GM19438 (cell line): ENCODE measurements around the gene TTL.

Experiments used
- ATAC-seq: cut with Tn5 transposase; IDR thresholded peaks from one replicate; pipeline ENCODE4 v1.9.1; 2021; ENCODE audit warnings: low read depth; ENCODE audit not compliant: unreplicated experiment

The TTL gene

GRCh38 chr2:112577756-112578155 is 95.8 kb downstream of the TTL start:
- ATAC-seq: no peak

DNA sequence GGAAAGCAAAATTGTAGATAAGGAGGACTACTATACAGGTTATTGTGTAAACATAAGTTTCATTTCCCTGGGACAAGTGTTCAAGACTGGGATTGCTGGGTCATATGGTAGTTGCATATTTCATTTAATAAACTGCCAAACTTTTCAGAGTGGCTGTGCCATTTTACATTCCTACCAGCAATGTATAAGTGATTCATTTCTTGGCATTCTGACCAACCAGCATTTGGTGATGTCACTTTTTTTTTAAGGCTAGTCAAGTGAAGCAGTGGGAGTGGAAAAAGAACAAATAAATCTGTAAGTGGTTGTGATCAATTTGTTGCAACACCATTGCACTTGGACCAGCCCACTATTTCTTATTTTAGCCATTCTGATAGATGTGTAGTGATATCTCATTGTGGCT is 97.3 kb downstream of the TTL start:
- ATAC-seq: no peak

- ATAC-seq: no peak
Observed at GRCh38 chr2:112580084-112580483, 98.1 kb downstream of the TTL start.

DNA sequence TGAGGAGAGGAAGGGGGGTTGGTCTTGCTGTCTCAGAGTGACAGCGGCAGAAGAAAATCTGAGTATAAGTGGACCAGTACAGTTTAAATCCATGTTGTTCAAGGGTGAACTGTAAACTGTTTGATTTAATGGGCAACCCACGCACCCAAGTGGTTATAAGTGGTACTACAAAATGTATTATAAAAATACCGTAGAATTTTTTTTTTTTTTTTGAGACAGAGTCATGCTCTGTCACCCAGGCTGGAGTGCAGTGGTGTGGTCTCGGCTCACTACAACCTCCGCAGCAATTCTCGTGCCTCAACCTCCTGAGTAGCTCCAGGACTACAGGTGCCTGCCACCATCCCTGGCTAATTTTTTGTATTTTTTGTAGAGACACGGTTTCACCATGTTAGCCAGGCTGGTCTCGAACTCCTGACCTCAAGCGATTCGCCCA is 100.4 kb downstream of the TTL start:
- no peak for ATAC-seq

DNA sequence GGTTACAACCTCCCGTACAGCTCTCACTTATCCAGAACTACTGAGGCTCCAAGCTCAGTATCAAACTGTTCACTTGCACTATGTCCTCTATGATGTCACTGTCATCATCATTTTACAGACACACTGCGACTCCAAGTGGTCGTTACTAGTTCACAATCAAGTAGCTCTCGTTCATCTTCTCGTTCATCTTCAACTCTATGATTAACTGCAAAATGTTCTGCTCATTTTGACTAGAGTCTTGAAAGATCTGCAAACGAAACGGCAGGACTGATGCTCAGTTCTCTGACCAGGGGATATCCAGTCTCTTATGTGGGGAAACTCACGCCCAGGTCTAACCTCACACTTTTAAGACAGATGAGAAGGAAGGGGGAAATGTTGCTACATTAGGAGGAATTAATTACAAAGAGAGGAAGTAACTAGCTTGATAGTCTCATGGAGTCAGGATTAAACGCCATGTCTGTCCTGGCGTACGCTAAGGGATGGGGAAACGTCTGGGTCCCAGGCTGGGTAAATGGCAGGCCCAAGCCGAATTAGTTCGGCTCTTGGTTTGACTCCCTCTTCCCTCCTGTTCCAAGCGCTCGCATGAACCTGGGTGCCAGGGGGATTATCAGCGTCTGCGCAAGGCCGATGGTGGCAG is 101.7 kb downstream of the TTL start:
- ATAC-seq: no peak

DNA sequence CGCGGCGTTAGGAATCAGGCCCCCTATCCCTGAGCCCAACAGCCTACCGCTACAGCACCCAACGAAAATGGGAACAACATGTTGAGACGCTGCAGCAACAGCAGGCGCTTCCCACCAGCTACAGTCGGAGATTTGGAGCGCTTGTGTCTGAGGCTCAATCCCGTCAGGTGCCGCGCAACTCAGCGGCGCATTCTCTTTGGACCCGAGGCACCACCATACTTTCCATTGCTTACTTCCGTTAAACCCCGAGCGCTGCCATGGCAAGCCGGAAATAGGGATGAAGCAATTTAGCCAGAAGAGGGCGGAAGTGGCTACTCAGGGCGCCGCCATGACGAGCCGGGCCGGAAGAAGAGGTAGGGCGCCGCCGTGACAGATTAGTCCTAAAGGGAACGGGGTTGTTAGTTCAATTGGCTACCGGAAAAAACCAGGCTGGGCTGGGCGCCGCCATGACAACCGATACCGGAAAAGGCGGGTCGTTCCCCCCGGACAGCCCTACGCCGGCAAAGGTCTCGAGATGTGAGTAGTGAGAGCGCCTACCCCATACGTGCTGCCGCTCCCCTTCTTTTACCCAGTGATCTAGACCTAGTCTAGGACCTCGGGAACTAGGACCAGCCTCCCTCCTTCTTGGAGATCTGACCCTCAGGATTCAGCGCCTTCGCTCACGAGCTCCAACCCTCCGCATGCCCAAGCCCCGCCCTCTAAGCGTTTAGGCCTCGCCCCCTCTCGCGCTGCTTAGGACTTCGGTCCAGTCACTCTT is 102.4 kb downstream of the TTL start, which contains the start of gene CHCHD5:
Gene CHCHD5, plus strand, starts transcription at position 476 of the 757 bp plus-strand sequence. Its CDS starts 39 bp downstream, at position 515.
- peak; percentile 91 for ATAC-seq

- ATAC-seq: no peak
Observed at GRCh38 chr2:112584891-112585250, 102.9 kb downstream of the TTL start.

- no peak for ATAC-seq
Observed at GRCh38 chr2:112585400-112585799, 103.4 kb downstream of the TTL start.

DNA sequence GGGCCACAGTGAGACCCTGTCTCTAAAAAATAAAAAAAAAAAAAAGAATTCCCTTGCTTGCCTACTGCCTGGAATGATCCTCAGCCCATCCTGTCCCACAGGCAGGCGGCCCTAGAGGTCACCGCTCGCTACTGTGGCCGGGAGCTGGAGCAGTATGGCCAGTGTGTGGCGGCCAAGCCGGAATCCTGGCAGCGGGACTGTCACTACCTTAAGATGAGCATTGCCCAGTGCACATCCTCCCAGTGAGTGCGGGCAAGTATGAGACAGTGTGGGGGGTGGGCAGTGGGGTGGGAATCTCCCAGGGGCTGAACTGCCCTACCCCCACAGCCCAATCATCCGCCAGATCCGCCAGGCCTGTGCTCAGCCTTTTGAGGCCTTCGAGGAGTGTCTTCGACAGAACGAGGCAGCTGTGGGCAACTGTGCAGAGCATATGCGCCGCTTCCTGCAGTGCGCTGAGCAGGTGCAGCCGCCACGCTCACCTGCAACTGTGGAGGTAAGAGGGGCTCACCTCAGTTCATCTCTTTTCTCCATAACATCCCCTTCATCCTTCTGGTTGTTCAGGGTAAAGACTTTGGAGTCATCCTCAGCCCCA is 104.0 kb downstream of the TTL start:
- no peak for ATAC-seq

DNA sequence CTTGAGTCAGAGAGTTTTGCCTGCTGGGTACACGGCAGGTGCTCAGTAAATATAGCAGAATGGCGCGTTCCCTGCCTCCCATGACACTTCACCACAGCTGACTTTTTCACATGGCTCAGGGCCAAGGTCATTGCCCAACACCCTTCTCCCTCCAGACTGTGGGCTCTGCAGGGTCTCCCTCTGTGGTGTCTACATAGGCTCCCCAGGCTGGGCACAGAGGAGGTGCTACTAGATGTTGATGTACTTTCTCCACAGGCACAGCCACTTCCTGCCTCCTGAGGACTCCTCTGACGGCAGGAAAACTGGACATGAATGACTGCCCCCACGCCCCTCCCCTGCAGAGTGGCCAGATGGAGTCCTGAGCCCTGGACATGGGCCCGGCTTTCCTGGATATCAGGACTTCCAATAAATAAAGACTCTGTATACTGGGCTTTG is 106.7 kb downstream of the TTL start:
- ATAC-seq: no peak
